Ishikawa (cell line): ENCODE results near the gene EFHD1.

Source experiments
- CEBPB ChIP-seq: IDR thresholded peaks from 2 replicates; pipeline ENCODE4 v1.6.1; 2012
- EGR1 ChIP-seq: IDR thresholded peaks from 2 replicates; pipeline ENCODE4 v1.6.1; 2012
- EP300 ChIP-seq: IDR thresholded peaks from 2 replicates; pipeline ENCODE4 v1.6.1; 2012; ENCODE audit warnings: borderline replicate concordance
- RAD21 ChIP-seq: IDR thresholded peaks from 2 replicates; pipeline ENCODE4 v1.6.1; 2012; ENCODE audit warnings: low read depth
- TAF1 ChIP-seq: IDR thresholded peaks from 2 replicates; pipeline ENCODE4 v1.6.1; 2012; ENCODE audit warnings: low read depth, mild to moderate bottlenecking
- TCF12 ChIP-seq: IDR thresholded peaks from 2 replicates; pipeline ENCODE4 v1.6.1; 2012; ENCODE audit warnings: low read depth
- TEAD4 ChIP-seq: IDR thresholded peaks from 2 replicates; pipeline ENCODE4 v1.6.1; 2012
- YY1 ChIP-seq: IDR thresholded peaks from 2 replicates; pipeline ENCODE4 v1.6.1; 2012; ENCODE audit warnings: low read depth
- ZBTB7A ChIP-seq: IDR thresholded peaks from 2 replicates; pipeline ENCODE4 v1.6.1; 2012; ENCODE audit warnings: low read depth
- TF ChIP-seq, protein P1 (sequence below): IDR thresholded peaks from 2 replicates; pipeline ENCODE4 v1.6.1; 2012
- TF ChIP-seq, protein P2 (sequence below): IDR thresholded peaks from 2 replicates; pipeline ENCODE4 v1.6.1; 2012
- TF ChIP-seq, protein P3 (sequence below): IDR thresholded peaks from 2 replicates; pipeline ENCODE4 v1.6.1; 2012; ENCODE audit warnings: low read depth, mild to moderate bottlenecking

DNA sequence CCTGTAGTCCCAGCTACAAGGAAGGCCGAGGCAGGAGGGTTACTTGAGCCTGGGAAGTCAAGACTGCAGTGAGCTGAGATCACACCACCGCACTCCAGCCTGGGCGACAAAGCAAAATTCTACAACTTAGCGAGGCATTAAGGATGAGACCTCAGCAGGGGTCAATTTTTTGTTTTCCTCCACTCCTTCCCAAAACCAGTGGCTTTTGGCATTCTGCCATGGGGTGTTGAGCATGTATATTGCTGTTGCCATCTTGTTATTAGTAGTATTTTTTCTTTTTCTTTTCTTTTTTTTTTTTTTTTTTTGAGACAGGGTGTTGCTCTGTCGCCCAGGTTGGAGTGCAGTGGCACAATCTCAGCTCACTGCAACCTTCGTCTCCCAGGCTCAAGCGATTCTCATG is 54.8 kb downstream of the EFHD1 start:
- TF ChIP-seq TCF12 (no peak), YY1 (no peak), ZBTB7A (no peak), RAD21 (no peak), EP300 (no peak), CEBPB (no peak), TEAD4 (no peak), TAF1 (no peak), EGR1 (no peak)
- TF ChIP-seq, protein P1, sequence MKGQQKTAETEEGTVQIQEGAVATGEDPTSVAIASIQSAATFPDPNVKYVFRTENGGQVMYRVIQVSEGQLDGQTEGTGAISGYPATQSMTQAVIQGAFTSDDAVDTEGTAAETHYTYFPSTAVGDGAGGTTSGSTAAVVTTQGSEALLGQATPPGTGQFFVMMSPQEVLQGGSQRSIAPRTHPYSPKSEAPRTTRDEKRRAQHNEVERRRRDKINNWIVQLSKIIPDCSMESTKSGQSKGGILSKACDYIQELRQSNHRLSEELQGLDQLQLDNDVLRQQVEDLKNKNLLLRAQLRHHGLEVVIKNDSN = no peak
- TF ChIP-seq, protein P2, sequence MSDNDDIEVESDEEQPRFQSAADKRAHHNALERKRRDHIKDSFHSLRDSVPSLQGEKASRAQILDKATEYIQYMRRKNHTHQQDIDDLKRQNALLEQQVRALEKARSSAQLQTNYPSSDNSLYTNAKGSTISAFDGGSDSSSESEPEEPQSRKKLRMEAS = no peak
- TF ChIP-seq, protein P3, sequence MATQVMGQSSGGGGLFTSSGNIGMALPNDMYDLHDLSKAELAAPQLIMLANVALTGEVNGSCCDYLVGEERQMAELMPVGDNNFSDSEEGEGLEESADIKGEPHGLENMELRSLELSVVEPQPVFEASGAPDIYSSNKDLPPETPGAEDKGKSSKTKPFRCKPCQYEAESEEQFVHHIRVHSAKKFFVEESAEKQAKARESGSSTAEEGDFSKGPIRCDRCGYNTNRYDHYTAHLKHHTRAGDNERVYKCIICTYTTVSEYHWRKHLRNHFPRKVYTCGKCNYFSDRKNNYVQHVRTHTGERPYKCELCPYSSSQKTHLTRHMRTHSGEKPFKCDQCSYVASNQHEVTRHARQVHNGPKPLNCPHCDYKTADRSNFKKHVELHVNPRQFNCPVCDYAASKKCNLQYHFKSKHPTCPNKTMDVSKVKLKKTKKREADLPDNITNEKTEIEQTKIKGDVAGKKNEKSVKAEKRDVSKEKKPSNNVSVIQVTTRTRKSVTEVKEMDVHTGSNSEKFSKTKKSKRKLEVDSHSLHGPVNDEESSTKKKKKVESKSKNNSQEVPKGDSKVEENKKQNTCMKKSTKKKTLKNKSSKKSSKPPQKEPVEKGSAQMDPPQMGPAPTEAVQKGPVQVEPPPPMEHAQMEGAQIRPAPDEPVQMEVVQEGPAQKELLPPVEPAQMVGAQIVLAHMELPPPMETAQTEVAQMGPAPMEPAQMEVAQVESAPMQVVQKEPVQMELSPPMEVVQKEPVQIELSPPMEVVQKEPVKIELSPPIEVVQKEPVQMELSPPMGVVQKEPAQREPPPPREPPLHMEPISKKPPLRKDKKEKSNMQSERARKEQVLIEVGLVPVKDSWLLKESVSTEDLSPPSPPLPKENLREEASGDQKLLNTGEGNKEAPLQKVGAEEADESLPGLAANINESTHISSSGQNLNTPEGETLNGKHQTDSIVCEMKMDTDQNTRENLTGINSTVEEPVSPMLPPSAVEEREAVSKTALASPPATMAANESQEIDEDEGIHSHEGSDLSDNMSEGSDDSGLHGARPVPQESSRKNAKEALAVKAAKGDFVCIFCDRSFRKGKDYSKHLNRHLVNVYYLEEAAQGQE = no peak
